Activated naive CD8-positive, alpha-beta T cell (primary cell): ENCODE results near the gene ACSL4.

Experiments
- H3K27ac Mint-ChIP-seq: one replicate; pipeline ENCODE4 v1.8.0; 2021; ENCODE audit warnings: mixed read lengths
- H3K27me3 Mint-ChIP-seq: one replicate; pipeline ENCODE4 v1.8.0; 2021; ENCODE audit warnings: mixed read lengths
- H3K36me3 Mint-ChIP-seq: one replicate; pipeline ENCODE4 v1.8.0; 2021; ENCODE audit warnings: mixed read lengths
- H3K4me1 Mint-ChIP-seq: one replicate; pipeline ENCODE4 v1.8.0; 2021; ENCODE audit warnings: low read depth, mixed read lengths
- H3K4me3 Mint-ChIP-seq: one replicate; pipeline ENCODE4 v1.8.0; 2021; ENCODE audit warnings: mild to moderate bottlenecking, mixed read lengths
- H3K9me3 Mint-ChIP-seq: one replicate; pipeline ENCODE4 v1.8.0; 2021; ENCODE audit warnings: low read depth, mixed read lengths

ACSL4 gene

DNA sequence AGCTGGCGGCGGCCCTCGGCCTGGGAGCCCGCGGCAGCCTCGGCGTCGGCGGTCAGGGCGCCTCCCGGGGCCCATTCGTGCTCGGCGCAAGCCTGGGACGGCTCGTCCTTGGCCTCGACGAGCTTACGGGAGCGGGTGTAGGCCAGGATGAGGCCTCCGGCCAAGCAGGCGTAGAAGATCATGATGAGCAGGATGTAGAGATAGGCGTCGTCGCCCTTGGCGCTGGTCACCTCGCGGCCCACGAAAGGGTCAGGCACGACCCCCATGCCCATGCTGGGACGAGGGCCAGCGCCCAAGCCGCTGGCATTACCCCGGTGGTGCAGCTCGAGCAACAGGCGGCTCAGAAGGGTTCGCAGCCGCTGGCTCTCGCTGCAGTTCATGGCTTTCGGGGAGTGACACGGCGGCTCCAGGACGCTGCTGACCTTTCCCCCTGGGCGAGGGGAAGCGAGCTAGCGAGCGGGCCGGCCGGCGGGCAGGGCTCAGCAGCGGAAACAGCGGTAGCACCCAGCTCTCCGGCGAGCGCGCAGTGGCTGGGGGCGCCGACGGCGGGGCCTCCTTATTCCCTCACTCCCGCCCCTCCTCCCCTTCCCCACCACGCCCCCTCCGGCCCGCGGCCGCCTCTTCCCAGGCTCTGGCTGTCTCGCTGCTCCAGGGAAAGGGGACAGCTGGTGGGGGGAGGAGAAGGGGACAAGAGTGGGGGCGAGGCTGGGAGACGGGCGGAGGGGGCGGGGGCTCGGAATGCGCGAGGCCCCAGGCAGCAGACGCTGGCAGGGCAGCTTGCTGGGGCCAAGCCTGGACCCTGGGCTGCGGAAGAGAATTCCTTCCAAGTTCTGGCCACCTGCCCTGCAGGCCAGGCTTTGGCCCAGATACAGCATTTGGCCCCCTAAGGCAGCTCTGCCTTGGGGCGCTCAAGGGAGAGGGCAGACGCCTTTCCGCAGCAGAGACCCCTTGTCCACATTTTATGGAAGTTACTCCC is 108.1 kb downstream of the ACSL4 start, which contains the start of gene KCNE5:
Gene KCNE5, minus strand, starts transcription at position 532 of the 976 bp plus-strand sequence. Its CDS starts 152 bp downstream, at position 380.
- Mint-ChIP-seq H3K27me3 (no peaks in the 10 kb centered on the region), H3K4me1 (no peaks in the 10 kb centered on the region), H3K36me3 (no peaks in the 10 kb centered on the region), H3K9me3 (no peaks in the 10 kb centered on the region), H3K4me3 (no peak within 1 kb of the TSS), H3K27ac (no peak within 1 kb of the TSS)

DNA sequence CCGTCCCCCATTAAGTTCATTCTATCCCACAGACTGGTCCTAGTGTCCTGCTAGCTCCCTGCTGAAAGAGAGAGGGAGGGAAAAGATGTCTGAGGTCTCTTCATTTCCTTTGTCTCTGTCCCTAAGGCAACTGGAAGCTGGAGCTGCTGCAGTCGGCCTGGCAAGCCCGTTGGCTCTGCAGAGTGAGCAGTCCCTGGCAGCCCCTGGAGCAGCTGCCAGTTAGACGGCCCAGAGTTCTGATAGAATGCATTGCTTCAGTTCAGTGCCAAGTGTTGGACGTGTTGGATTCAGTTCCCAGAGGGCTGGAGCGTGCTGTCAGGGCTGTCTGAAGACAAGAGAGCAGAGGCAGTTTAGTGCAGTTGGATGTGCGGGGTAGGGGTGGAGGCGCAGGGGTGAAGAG is 109.1 kb downstream of the ACSL4 start:
- Mint-ChIP-seq H3K9me3 (no peaks in the 10 kb centered on the region), H3K4me1 (no peaks in the 10 kb centered on the region), H3K27me3 (no peaks in the 10 kb centered on the region), H3K36me3 (no peaks in the 10 kb centered on the region), H3K4me3 (no peak overlapping the region), H3K27ac (no peak overlapping the region)

DNA sequence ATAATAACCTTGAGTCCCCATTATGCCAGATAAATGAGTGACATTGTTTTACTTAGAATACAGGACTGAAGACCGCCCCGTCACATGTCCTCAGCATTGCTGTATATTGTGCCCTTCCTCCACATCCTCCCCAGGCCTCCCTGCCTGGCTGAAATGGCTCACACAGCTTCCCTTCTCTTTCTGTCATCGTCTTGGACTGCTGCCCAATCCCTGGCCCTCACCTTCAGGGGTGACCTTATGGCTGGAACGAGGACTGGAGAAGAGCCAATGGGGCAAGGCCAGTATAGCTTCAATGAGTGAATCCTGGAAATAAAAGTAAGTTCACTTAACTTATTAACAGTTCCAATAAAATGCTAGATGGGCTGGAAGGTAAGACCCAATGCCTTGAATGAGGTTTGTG is 110.8 kb downstream of the ACSL4 start:
- no peaks in the 10 kb centered on the region for H3K36me3 Mint-ChIP-seq
- no peak overlapping the region for H3K27ac Mint-ChIP-seq
- H3K27me3 Mint-ChIP-seq: no peaks in the 10 kb centered on the region
- H3K4me3 Mint-ChIP-seq: no peak overlapping the region
- H3K9me3 Mint-ChIP-seq: no peaks in the 10 kb centered on the region
- H3K4me1 Mint-ChIP-seq: no peaks in the 10 kb centered on the region

DNA sequence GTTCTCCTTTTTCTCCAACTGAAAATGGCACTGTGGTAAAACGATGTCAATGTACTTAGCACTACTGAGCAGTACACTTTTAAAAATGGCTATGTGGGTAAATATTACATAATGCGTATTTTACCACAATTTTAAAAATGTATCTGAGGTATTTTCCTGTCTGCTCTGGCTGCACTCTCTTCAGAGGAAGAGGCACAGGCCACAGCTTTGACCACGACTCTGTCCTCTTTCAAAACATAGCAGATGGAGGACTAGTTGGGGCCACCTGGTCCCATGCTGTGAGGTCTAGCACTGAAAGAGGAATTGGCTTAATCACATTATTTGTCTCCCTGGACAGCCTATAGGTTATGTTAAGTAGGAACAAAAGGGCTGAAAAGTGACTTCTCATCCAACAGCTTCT is 113.3 kb downstream of the ACSL4 start:
- H3K27ac Mint-ChIP-seq: no peak overlapping the region
- no peaks in the 10 kb centered on the region for H3K36me3 Mint-ChIP-seq
- H3K9me3 Mint-ChIP-seq: no peaks in the 10 kb centered on the region
- H3K4me1 Mint-ChIP-seq: no peaks in the 10 kb centered on the region
- H3K27me3 Mint-ChIP-seq: no peaks in the 10 kb centered on the region
- H3K4me3 Mint-ChIP-seq: no peak overlapping the region

DNA sequence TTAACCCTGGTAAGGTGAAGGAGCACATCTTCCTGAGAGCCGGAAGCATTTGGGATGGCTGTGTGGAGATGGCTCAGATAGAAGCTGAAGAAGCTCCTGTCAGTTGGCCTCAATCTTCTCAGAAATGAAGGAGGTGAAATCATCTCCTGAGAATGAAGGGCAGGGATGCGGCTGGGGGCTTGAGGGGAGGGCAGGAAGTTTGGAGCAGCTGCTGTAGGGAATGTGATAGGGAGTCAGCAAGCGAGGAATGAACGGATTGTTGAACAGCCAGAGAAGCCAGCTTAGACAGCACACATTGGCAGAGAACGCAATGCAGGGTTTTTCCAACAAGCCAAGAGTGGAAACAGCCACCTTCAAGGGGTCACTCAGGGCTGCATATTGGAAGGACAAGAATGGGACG is 118.1 kb downstream of the ACSL4 start:
- H3K36me3 Mint-ChIP-seq: no peaks in the 10 kb centered on the region
- no peak overlapping the region for H3K4me3 Mint-ChIP-seq
- H3K4me1 Mint-ChIP-seq: no peaks in the 10 kb centered on the region
- H3K9me3 Mint-ChIP-seq: no peaks in the 10 kb centered on the region
- H3K27me3 Mint-ChIP-seq: no peaks in the 10 kb centered on the region
- no peak overlapping the region for H3K27ac Mint-ChIP-seq

DNA sequence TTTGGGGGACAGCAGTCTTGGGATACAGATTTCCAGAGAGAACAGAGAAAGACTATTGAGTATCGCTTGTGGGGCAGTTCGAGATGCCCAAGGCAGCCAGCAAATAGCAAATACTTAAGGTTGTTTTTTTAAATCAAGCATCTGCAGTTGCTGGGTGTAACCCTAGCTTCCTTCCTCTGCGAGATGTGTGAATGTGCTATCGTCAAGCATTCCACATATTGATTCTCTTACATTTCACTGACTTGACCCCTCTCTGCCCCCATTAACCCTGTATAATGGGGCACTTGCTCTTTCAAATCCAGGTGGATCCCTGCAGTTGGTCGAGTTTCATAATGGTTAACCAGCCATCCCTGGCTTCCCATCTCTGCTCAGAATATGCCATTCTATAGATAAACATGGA is 131.6 kb downstream of the ACSL4 start:
- Mint-ChIP-seq H3K4me3 (no peak overlapping the region), H3K9me3 (peaks cover 3% of the 10 kb centered on the region), H3K27me3 (peaks cover 6% of the 10 kb centered on the region)

DNA sequence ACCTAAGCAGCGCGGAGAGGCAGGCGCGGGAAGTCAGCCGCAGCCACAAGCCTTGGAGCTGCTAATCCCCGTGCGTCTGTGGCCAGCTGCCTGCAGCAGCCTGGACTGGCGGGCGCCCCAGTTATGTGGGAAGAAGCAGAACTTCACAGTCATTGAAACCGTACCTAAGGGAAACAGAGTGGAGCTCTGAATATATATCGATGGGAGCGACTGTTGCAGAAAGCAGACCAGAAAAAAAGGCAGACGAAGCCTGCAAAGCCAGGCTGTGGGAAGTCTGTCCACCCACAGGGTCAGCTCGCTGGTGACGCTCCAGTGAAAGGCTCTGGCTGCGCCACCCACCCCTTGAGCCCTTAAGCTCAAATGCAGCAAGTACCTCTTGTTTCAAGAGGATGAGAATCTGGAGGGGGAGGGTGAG is 132.8 kb downstream of the ACSL4 start:
- Mint-ChIP-seq H3K4me1 (peaks cover 2% of the 10 kb centered on the region), H3K27me3 (peaks cover 3% of the 10 kb centered on the region), H3K9me3 (no peaks in the 10 kb centered on the region), H3K4me3 (no peak overlapping the region), H3K36me3 (no peaks in the 10 kb centered on the region), H3K27ac (no peak overlapping the region)

More for the DNA sequence above, 131.6 kb downstream of the ACSL4 start:
- H3K4me1 Mint-ChIP-seq: peaks cover 2% of the 10 kb centered on the region
- peaks cover 3% of the 10 kb centered on the region for H3K36me3 Mint-ChIP-seq
- no peak overlapping the region for H3K27ac Mint-ChIP-seq

DNA sequence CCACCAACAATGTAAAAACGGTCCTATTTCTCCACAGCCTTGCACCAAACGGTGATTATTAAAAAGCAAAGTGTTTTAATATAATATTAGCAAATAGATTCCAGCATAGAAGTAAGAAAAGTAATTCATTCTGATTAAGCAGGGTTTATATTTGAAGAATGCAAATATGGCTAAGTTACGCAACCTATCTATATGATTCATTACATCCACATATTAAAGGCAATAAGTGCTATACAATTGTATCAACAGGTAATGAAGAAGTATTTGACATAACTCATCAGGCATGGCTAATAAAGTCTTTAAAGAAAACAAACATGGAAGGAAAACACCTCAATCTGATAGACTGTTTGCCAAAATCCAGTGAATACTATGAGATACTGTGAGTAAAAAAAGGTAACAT is 137.0 kb downstream of the ACSL4 start:
- no peaks in the 10 kb centered on the region for H3K36me3 Mint-ChIP-seq
- no peak overlapping the region for H3K27ac Mint-ChIP-seq
- H3K4me3 Mint-ChIP-seq: no peak overlapping the region
- peaks cover 2% of the 10 kb centered on the region for H3K4me1 Mint-ChIP-seq
- no peaks in the 10 kb centered on the region for H3K9me3 Mint-ChIP-seq
- H3K27me3 Mint-ChIP-seq: peaks cover 1% of the 10 kb centered on the region
